Liver (tissue), 9 donors: ENCODE results near the gene PAPPA. TPM values are rescaled to one million over a fixed set of nuclear protein-coding genes. Genes with fewer than 3 reads are reported as not detected.

Source experiments
- DNase-seq: peaks from one replicate; pipeline ENCODE4 v3.0.0-alpha.2; 2017; ENCODE audit warnings: low spot score
- H3K27ac ChIP-seq, 2 donors: one replicate each; pipeline ENCODE4 v1.7.0; 2013; ENCODE audit warnings: inconsistent platforms in 2 of 2, low read length in 2 of 2, control low read depth in 1 of 2, low read depth in 1 of 2, mild to moderate bottlenecking in 1 of 2
- H3K27me3 ChIP-seq, 4 donors: one replicate each; pipeline versions ENCODE4 v1.6.1 to v1.7.0; 2013; ENCODE audit warnings: low read length in 3 of 4, inconsistent platforms in 1 of 4, mild to moderate bottlenecking in 1 of 4, moderate library complexity in 1 of 4; ENCODE audit not compliant: control insufficient read depth in 4 of 4, insufficient read depth in 4 of 4
- H3K36me3 ChIP-seq, 4 donors: one replicate each; pipeline versions ENCODE4 v1.6.1 to v1.7.0; 2013; ENCODE audit warnings: low read length in 3 of 4, mild to moderate bottlenecking in 3 of 4, low read depth in 1 of 4, moderate library complexity in 1 of 4; ENCODE audit not compliant: control insufficient read depth in 4 of 4, insufficient read depth in 3 of 4
- H3K4me1 ChIP-seq, 4 donors: one replicate each; pipeline versions ENCODE4 v1.6.1 to v1.7.0; 2013; ENCODE audit warnings: low read length in 3 of 4, mild to moderate bottlenecking in 3 of 4, moderate library complexity in 1 of 4; ENCODE audit not compliant: control insufficient read depth in 4 of 4, insufficient read depth in 4 of 4
- H3K4me3 ChIP-seq, 3 donors: one replicate each; pipeline versions ENCODE4 v1.6.1 to v1.7.0; 2013; ENCODE audit warnings: low read length in 3 of 3, control low read depth in 1 of 3, low read depth in 1 of 3, mild to moderate bottlenecking in 1 of 3
- H3K9ac ChIP-seq, 2 donors: one replicate each; pipeline ENCODE4 v1.7.0; 2013; ENCODE audit warnings: low read length in 2 of 2, mild to moderate bottlenecking in 2 of 2, moderate library complexity in 2 of 2, control low read depth in 1 of 2, low read depth in 1 of 2
- H3K9me3 ChIP-seq, 4 donors: one replicate each; pipeline versions ENCODE4 v1.6.1 to v1.7.0; 2013; ENCODE audit warnings: low read length in 3 of 4; ENCODE audit not compliant: control insufficient read depth in 4 of 4
- EGR1 ChIP-seq, 2 donors: IDR thresholded peaks; 2 replicates each; pipeline ENCODE4 v1.6.1; 2016 to 2018; ENCODE audit warnings: antibody characterized with exemption in 2 of 2, low read depth in 2 of 2
- FOXA1 ChIP-seq: IDR thresholded peaks from 2 replicates; pipeline ENCODE4 v1.6.1; 2016; ENCODE audit warnings: antibody characterized with exemption
- FOXA2 ChIP-seq: IDR thresholded peaks from 2 replicates; pipeline ENCODE4 v1.6.1; 2016; ENCODE audit warnings: antibody characterized with exemption
- GABPA ChIP-seq, 2 donors: IDR thresholded peaks in 1 of 2; conservative IDR thresholded peaks in 1 of 2; 2 replicates each; pipeline ENCODE4 v1.6.1; 2016; ENCODE audit warnings: antibody characterized with exemption in 2 of 2, mild to moderate bottlenecking in 1 of 2, moderate library complexity in 1 of 2
- HNF4A ChIP-seq, 2 donors: conservative IDR thresholded peaks; 2 replicates each; pipeline ENCODE4 v1.6.1; 2016; ENCODE audit warnings: antibody characterized with exemption in 2 of 2, mild to moderate bottlenecking in 2 of 2
- HNF4G ChIP-seq: IDR thresholded peaks from 2 replicates; pipeline ENCODE4 v1.6.1; 2016; ENCODE audit warnings: antibody characterized with exemption
- JUND ChIP-seq, 2 donors: IDR thresholded peaks; 2 replicates each; pipeline ENCODE4 v1.6.1; 2016; ENCODE audit warnings: antibody characterized with exemption in 2 of 2
- MAX ChIP-seq: IDR thresholded peaks from 2 replicates; pipeline ENCODE4 v1.6.1; 2016; ENCODE audit warnings: antibody characterized with exemption
- NR2F2 ChIP-seq: IDR thresholded peaks from 2 replicates; pipeline ENCODE4 v1.6.1; 2016; ENCODE audit warnings: antibody characterized with exemption
- RAD21 ChIP-seq, 2 donors: IDR thresholded peaks; 2 replicates each; pipeline ENCODE4 v1.6.1; 2016; ENCODE audit warnings: antibody characterized with exemption in 2 of 2, mild to moderate bottlenecking in 2 of 2
- RXRA ChIP-seq, 2 donors: IDR thresholded peaks; 2 replicates each; pipeline ENCODE4 v1.6.1; 2017 to 2018; ENCODE audit warnings: antibody characterized with exemption in 2 of 2, mild to moderate bottlenecking in 1 of 2
- SP1 ChIP-seq: IDR thresholded peaks from 2 replicates; pipeline ENCODE4 v1.6.1; 2018; ENCODE audit warnings: antibody characterized with exemption, mild to moderate bottlenecking
- TAF1 ChIP-seq: conservative IDR thresholded peaks from 2 replicates; pipeline ENCODE4 v1.6.1; 2016; ENCODE audit warnings: antibody characterized with exemption, mild to moderate bottlenecking
- YY1 ChIP-seq: IDR thresholded peaks from 2 replicates; pipeline ENCODE4 v1.6.1; 2016; ENCODE audit warnings: antibody characterized with exemption, mild to moderate bottlenecking
- WGBS: extraction: QIAGEN DNeasy Blood & Tissue Kit; methylation state at CpG from one replicate; pipeline ENCODE4 v1.1.7; 2013; 5-methylcytosine and 5-hydroxymethylcytosine counted together
- polyA plus RNA-seq, 2 donors: library from polyadenylated mRNA; stranded (reverse) in 1 of 2; unstranded in 1 of 2; fragments of 200-250 nt in 1 of 2; fragments of >200 nt in 1 of 2; fragmentation: Nextera tagmentation in 1 of 2; extraction: Ambion mirVana in 1 of 2; gene quantifications; one replicate each; pipeline versions ENCODE4 v1.2.1 to v1.2.3, GENCODE V29; 2013 to 2015
- total RNA-seq, 2 donors: library from RNA; depleted of rRNA; stranded (reverse); fragments of >200 nt; gene quantifications; one replicate each; pipeline ENCODE4 v1.2.3, GENCODE V29; 2014
- TF ChIP-seq, protein P1 (sequence below): fragments of 150-350 bp; IDR thresholded peaks from 2 replicates; pipeline ENCODE4 v1.5.1; 2017; ENCODE audit warnings: improper control_type of control experiment, low read depth, low read length; ENCODE audit not compliant: missing input control
- TF ChIP-seq, protein P2 (sequence below): IDR thresholded peaks from 2 replicates; pipeline ENCODE4 v1.6.1; 2016; ENCODE audit warnings: antibody characterized with exemption
- TF ChIP-seq, protein P3 (sequence below): IDR thresholded peaks from 2 replicates; pipeline ENCODE4 v1.6.1; 2016; ENCODE audit warnings: antibody characterized with exemption, mild to moderate bottlenecking
- TF ChIP-seq, protein P4 (sequence below): IDR thresholded peaks from 2 replicates; pipeline ENCODE4 v1.6.1; 2016; ENCODE audit warnings: antibody characterized with exemption
- donor health status: healthy.
- donor health status: healthy.
- donor health status: healthy.
- donor health status: healthy.
- donor health status: healthy.

The PAPPA gene
- total and polyA plus RNA-seq, 4 donors, result 0.03 to 0.33 (median 0.20) TPM

DNA sequence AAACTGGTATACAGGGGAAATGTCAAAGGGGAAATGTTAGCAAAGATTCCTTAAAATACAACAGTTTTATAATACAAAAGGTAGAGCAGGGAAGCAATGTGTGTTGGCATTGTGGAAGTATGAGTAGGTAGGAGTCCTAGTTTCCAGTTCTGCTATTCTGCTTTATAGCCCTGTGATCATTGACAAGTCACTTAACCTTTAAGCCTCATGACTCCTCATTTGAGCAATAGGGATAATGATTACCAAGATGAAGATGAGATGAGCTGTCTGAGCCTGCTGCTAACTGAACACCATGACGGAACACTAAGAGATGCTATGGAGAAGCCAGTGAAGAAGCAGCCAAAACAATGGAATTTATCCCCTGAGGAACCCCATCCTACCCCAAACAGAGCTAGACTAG lies 251.7 kb downstream of the PAPPA start:
- no peaks in the 10 kb centered on the region for H3K9me3 ChIP-seq
- H3K27ac ChIP-seq, result no peak overlapping the region
- H3K4me3 ChIP-seq, result no peak overlapping the region
- no peak for TF ChIP-seq GABPA (IDR thresholded peaks at IDR 0.05 in 1 of 2, conservative IDR thresholded peaks at IDR 0.05 in 1 of 2)
- TF ChIP-seq, protein P1, sequence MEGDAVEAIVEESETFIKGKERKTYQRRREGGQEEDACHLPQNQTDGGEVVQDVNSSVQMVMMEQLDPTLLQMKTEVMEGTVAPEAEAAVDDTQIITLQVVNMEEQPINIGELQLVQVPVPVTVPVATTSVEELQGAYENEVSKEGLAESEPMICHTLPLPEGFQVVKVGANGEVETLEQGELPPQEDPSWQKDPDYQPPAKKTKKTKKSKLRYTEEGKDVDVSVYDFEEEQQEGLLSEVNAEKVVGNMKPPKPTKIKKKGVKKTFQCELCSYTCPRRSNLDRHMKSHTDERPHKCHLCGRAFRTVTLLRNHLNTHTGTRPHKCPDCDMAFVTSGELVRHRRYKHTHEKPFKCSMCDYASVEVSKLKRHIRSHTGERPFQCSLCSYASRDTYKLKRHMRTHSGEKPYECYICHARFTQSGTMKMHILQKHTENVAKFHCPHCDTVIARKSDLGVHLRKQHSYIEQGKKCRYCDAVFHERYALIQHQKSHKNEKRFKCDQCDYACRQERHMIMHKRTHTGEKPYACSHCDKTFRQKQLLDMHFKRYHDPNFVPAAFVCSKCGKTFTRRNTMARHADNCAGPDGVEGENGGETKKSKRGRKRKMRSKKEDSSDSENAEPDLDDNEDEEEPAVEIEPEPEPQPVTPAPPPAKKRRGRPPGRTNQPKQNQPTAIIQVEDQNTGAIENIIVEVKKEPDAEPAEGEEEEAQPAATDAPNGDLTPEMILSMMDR, result no peak
- WGBS, result 95% methylated on average over 1 of the region's 1 CpG
- H3K36me3 ChIP-seq, result no peaks in the 10 kb centered on the region
- no peaks in the 10 kb centered on the region for H3K4me1 ChIP-seq
- H3K9ac ChIP-seq, result no peak overlapping the region
- no peak for DNase-seq
- H3K27me3 ChIP-seq, result no peaks in the 10 kb centered on the region

DNA sequence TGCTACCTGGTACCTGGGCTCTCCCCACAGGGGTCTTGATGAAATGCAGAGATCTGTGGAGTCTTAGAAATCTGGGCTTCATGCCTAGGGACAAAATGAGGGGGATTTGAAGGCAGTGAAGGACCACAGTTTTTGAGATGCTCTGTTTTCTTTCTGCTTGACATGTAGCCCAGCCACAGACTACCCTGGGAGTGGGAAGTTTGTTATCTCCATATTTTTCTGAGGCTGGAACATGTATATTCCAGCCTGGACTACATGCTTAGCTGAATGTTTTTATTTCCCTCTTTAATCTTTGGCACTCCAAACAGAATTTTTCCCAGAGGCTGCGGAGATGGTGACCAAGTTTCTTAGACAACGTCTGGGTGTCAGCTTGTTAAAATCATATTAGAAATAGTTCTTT lies 252.9 kb downstream of the PAPPA start:
- no peak for DNase-seq
- Histone ChIP-seq H3K27ac (no peak overlapping the region), H3K4me1 (no peaks in the 10 kb centered on the region), H3K27me3 (no peaks in the 10 kb centered on the region), H3K4me3 (no peak overlapping the region), H3K36me3 (no peaks in the 10 kb centered on the region), H3K9me3 (no peaks in the 10 kb centered on the region), H3K9ac (no peak overlapping the region)
- no peak for TF ChIP-seq EGR1 (IDR thresholded peaks at IDR 0.05; ENCODE audit: low read depth in 2 of 2)
- TF ChIP-seq, protein P1, result no peak
- no peak for TF ChIP-seq SP1
- TF ChIP-seq NR2F2, result no peak
- TF ChIP-seq YY1, result no peak
- TF ChIP-seq GABPA (IDR thresholded peaks at IDR 0.05 in 1 of 2, conservative IDR thresholded peaks at IDR 0.05 in 1 of 2), result no peak
- no peak for TF ChIP-seq HNF4G
- TF ChIP-seq RXRA (IDR thresholded peaks at IDR 0.05), result no peak
- TF ChIP-seq FOXA2, result no peak
- TF ChIP-seq, protein P2, sequence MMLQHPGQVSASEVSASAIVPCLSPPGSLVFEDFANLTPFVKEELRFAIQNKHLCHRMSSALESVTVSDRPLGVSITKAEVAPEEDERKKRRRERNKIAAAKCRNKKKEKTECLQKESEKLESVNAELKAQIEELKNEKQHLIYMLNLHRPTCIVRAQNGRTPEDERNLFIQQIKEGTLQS, result no peak
- TF ChIP-seq MAX, result no peak
- no peak for TF ChIP-seq RAD21 (IDR thresholded peaks at IDR 0.05)
- no peak for TF ChIP-seq JUND (IDR thresholded peaks at IDR 0.05)
- TF ChIP-seq TAF1, result no peak
- TF ChIP-seq, protein P3, sequence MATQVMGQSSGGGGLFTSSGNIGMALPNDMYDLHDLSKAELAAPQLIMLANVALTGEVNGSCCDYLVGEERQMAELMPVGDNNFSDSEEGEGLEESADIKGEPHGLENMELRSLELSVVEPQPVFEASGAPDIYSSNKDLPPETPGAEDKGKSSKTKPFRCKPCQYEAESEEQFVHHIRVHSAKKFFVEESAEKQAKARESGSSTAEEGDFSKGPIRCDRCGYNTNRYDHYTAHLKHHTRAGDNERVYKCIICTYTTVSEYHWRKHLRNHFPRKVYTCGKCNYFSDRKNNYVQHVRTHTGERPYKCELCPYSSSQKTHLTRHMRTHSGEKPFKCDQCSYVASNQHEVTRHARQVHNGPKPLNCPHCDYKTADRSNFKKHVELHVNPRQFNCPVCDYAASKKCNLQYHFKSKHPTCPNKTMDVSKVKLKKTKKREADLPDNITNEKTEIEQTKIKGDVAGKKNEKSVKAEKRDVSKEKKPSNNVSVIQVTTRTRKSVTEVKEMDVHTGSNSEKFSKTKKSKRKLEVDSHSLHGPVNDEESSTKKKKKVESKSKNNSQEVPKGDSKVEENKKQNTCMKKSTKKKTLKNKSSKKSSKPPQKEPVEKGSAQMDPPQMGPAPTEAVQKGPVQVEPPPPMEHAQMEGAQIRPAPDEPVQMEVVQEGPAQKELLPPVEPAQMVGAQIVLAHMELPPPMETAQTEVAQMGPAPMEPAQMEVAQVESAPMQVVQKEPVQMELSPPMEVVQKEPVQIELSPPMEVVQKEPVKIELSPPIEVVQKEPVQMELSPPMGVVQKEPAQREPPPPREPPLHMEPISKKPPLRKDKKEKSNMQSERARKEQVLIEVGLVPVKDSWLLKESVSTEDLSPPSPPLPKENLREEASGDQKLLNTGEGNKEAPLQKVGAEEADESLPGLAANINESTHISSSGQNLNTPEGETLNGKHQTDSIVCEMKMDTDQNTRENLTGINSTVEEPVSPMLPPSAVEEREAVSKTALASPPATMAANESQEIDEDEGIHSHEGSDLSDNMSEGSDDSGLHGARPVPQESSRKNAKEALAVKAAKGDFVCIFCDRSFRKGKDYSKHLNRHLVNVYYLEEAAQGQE, result no peak
- TF ChIP-seq, protein P4, sequence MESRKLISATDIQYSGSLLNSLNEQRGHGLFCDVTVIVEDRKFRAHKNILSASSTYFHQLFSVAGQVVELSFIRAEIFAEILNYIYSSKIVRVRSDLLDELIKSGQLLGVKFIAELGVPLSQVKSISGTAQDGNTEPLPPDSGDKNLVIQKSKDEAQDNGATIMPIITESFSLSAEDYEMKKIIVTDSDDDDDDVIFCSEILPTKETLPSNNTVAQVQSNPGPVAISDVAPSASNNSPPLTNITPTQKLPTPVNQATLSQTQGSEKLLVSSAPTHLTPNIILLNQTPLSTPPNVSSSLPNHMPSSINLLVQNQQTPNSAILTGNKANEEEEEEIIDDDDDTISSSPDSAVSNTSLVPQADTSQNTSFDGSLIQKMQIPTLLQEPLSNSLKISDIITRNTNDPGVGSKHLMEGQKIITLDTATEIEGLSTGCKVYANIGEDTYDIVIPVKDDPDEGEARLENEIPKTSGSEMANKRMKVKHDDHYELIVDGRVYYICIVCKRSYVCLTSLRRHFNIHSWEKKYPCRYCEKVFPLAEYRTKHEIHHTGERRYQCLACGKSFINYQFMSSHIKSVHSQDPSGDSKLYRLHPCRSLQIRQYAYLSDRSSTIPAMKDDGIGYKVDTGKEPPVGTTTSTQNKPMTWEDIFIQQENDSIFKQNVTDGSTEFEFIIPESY, result no peak
- TF ChIP-seq HNF4A (conservative IDR thresholded peaks at IDR 0.05), result no peak
- TF ChIP-seq FOXA1, result no peak
- 83% methylated on average over 2 of the region's 2 CpGs for WGBS
